Trophoblast cell (in vitro differentiated cells and primary cell): ENCODE measurements around the gene ATP5MC2.

Experiments used
- DNase-seq, 2 donors: peaks; one replicate each; pipeline ENCODE4 v3.0.0-alpha.2; 2016
- H2AFZ ChIP-seq: 2 replicates; pipeline ENCODE4 v1.6.1; 2013; ENCODE audit warnings: low read length, moderate library complexity, mild to moderate bottlenecking; ENCODE audit not compliant: insufficient read depth, poor library complexity
- H2AK5ac ChIP-seq: 2 replicates; pipeline ENCODE4 v1.6.1; 2013; ENCODE audit warnings: mild to moderate bottlenecking, low read length
- H2BK120ac ChIP-seq: 2 replicates; pipeline ENCODE4 v1.6.1; 2013; ENCODE audit warnings: low read length, mild to moderate bottlenecking, moderate library complexity; ENCODE audit not compliant: insufficient read depth, poor library complexity
- H2BK12ac ChIP-seq: 2 replicates; pipeline ENCODE4 v1.6.1; 2013; ENCODE audit warnings: mild to moderate bottlenecking, low read length, moderate library complexity
- H2BK5ac ChIP-seq: 2 replicates; pipeline ENCODE4 v1.6.1; 2013; ENCODE audit warnings: low read length, low read depth, moderate library complexity, mild to moderate bottlenecking; ENCODE audit not compliant: poor library complexity
- H3K14ac ChIP-seq: 2 replicates; pipeline ENCODE4 v1.6.1; 2013; ENCODE audit warnings: mild to moderate bottlenecking, low read length
- H3K18ac ChIP-seq: 2 replicates; pipeline ENCODE4 v1.6.1; 2013; ENCODE audit warnings: mild to moderate bottlenecking, low read length
- H3K23ac ChIP-seq: 2 replicates; pipeline ENCODE4 v1.6.1; 2013; ENCODE audit warnings: low read length
- H3K27ac ChIP-seq: 2 replicates; pipeline ENCODE4 v1.5.1; 2013; ENCODE audit warnings: low read depth, mild to moderate bottlenecking, inconsistent platforms, low read length, moderate library complexity
- H3K27me3 ChIP-seq: 2 replicates; pipeline ENCODE4 v1.6.1; 2013; ENCODE audit warnings: inconsistent platforms, mild to moderate bottlenecking, low read length, moderate library complexity; ENCODE audit not compliant: insufficient read depth
- H3K36me3 ChIP-seq, 2 experiments: 1 replicate in 1 of 2; 2 replicates in 1 of 2; pipeline ENCODE4 v1.6.1; 2013; ENCODE audit warnings: low read length in 2 of 2, mild to moderate bottlenecking in 2 of 2, moderate library complexity in 1 of 2; ENCODE audit not compliant: insufficient read depth in 2 of 2, control insufficient read depth in 1 of 2
- H3K4ac ChIP-seq: 2 replicates; pipeline ENCODE4 v1.6.1; 2013; ENCODE audit warnings: low read depth, mild to moderate bottlenecking, low read length, moderate library complexity
- H3K4me1 ChIP-seq, 2 experiments: 1 replicate in 1 of 2; 2 replicates in 1 of 2; pipeline ENCODE4 v1.6.1; 2013; ENCODE audit warnings: low read length in 2 of 2, mild to moderate bottlenecking in 2 of 2, moderate library complexity in 1 of 2; ENCODE audit not compliant: insufficient read depth in 2 of 2, control insufficient read depth in 1 of 2
- H3K4me2 ChIP-seq: 2 replicates; pipeline ENCODE4 v1.6.1; 2013; ENCODE audit warnings: inconsistent platforms, mild to moderate bottlenecking, low read length, moderate library complexity
- H3K4me3 ChIP-seq: 2 replicates; pipeline ENCODE4 v1.5.1; 2013; ENCODE audit warnings: mild to moderate bottlenecking, low read depth, low read length, inconsistent platforms
- H3K79me1 ChIP-seq: one replicate; pipeline ENCODE4 v1.6.1; 2013; ENCODE audit warnings: low read length
- H3K79me2 ChIP-seq: 2 replicates; pipeline ENCODE4 v1.6.1; 2013; ENCODE audit warnings: low read length, mild to moderate bottlenecking; ENCODE audit not compliant: control insufficient read depth, insufficient read depth, poor library complexity
- H3K9ac ChIP-seq: 2 replicates; pipeline ENCODE4 v1.6.1; 2013; ENCODE audit warnings: mild to moderate bottlenecking, low read length
- H3K9me3 ChIP-seq: 2 replicates; pipeline ENCODE4 v1.6.1; 2013; ENCODE audit warnings: low read depth, mild to moderate bottlenecking, control low read depth, inconsistent platforms, low read length; ENCODE audit not compliant: insufficient read depth
- H4K12ac ChIP-seq: 2 replicates; pipeline ENCODE4 v1.6.1; 2013; ENCODE audit warnings: low read depth, mild to moderate bottlenecking, low read length, moderate library complexity
- H4K8ac ChIP-seq: 2 replicates; pipeline ENCODE4 v1.6.1; 2013; ENCODE audit warnings: low read depth, mild to moderate bottlenecking, low read length, moderate library complexity
- H4K91ac ChIP-seq: one replicate; pipeline ENCODE4 v1.6.1; 2013; ENCODE audit warnings: low read depth, mild to moderate bottlenecking, low read length, moderate library complexity
- WGBS: extraction: QIAGEN DNeasy Blood & Tissue Kit; methylation state at CpG from one replicate; pipeline ENCODE4 v1.1.7; 2013; ENCODE audit warnings: missing lambda C conversion rate; ENCODE audit not compliant: insufficient read length, insufficient coverage; ENCODE audit errors: extremely low coverage; 5-methylcytosine and 5-hydroxymethylcytosine counted together

ATP5MC2 gene

DNA sequence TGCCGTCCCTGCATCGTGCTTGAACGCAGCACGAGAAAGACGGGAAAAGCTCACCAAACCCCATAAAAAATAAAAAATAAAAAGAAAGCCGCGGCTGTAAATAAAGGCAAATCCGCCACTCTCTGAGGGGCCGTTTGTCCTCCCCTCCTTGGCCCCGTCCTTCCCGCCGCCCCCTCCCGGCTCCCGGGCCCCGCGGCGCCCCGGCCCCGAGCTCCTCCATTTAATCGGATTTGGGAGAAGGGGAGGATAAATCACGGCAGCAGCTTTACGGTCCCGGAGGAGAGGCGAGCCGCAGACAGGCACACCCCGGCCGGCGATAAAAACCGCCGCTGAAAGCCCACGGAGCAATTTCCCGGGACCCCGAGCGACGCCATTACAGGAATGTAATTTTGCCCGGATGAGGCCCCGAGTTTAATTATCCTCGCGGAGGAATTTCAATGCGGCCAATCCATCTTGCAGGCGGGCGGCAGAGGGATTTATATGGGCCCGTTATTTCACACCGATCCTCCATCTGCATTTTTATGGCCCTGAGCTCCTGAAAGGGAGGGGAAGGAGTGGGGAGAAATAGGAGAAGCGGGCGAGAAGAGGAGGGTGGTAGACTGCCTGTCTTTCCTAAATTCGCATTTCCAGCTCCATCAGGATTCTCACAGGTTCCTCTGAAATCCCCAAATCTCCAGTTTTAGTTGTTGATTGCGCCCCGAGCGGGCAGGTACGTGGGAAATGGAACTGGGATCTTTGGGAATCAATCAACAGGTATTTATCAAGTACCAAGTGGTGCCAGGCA lies 1.3 kb upstream of the ATP5MC2 start:
- Histone ChIP-seq H2BK12ac (no peak overlapping the region), H3K14ac (peak overlapping the region; percentile 77), H4K8ac (peak overlapping the region; percentile 97), H4K91ac (peak overlapping the region; percentile 29), H3K79me2 (peaks cover 4% of the 10 kb centered on the region), H4K12ac (peak overlapping the region; percentile 76), H2BK5ac (no peak overlapping the region), H3K4me3 (peak overlapping the region; percentile 64), H3K4me1 (peaks cover 6 to 12% of the 10 kb centered on the region in 2 experiments), H3K9me3 (no peaks in the 10 kb centered on the region), H2AFZ (peak overlapping the region; percentile 76), H3K4ac (peak overlapping the region; percentile 69), H2BK120ac (peak overlapping the region; percentile 36), H2AK5ac (no peak overlapping the region), H3K27ac (no peak overlapping the region), H3K18ac (no peak overlapping the region), H3K79me1 (peaks cover 16% of the 10 kb centered on the region), H3K36me3 (peaks cover 3 to 4% of the 10 kb centered on the region in 2 experiments), H3K27me3 (no peaks in the 10 kb centered on the region), H3K23ac (no peak overlapping the region), H3K4me2 (peak overlapping the region; percentile 71), H3K9ac (peak overlapping the region; percentile 36)
- no peak for DNase-seq
- WGBS = no CpG with 5 or more reads among the region's 51 CpGs

- H3K27me3 ChIP-seq = no peaks in the 10 kb centered on the region
- no peak overlapping the region for H3K18ac ChIP-seq
- no peak overlapping the region for H3K27ac ChIP-seq
- peaks cover 16% of the 10 kb centered on the region for H3K79me1 ChIP-seq
- H2AK5ac ChIP-seq = no peak overlapping the region
- no peak overlapping the region for H2BK12ac ChIP-seq
- no peak for DNase-seq
- peak overlapping the region; percentile 71 for H3K4me2 ChIP-seq
- no CpG with 5 or more reads among the region's 15 CpGs for WGBS
- H3K79me2 ChIP-seq = peaks cover 4% of the 10 kb centered on the region
- H3K36me3 ChIP-seq = peaks cover 5 to 6% of the 10 kb centered on the region in 2 experiments
- no peak overlapping the region for H2BK5ac ChIP-seq
- no peak overlapping the region for H3K23ac ChIP-seq
- peak overlapping the region; percentile 76 for H4K12ac ChIP-seq
- H4K8ac ChIP-seq = peak overlapping the region; percentile 97
- H2AFZ ChIP-seq = peak overlapping the region; percentile 76
- H3K4me3 ChIP-seq = no peak overlapping the region
- H2BK120ac ChIP-seq = peak overlapping the region; percentile 36
- peak overlapping the region; percentile 36 for H3K9ac ChIP-seq
- peaks cover 6 to 12% of the 10 kb centered on the region in 2 experiments for H3K4me1 ChIP-seq
- peak overlapping the region; percentile 69 for H3K4ac ChIP-seq
- no peaks in the 10 kb centered on the region for H3K9me3 ChIP-seq
- peak overlapping the region; percentile 29 for H4K91ac ChIP-seq
- H3K14ac ChIP-seq = peak overlapping the region; percentile 77
These were observed 753 bp upstream of the ATP5MC2 start for GRCh38 chr12:53676656-53677015.

GRCh38 chr12:53674977-53675700 lies 744 bp downstream of the ATP5MC2 start:
- Histone ChIP-seq H3K14ac (peak overlapping the region; percentile 71), H3K27ac (peak overlapping the region; percentile 43), H3K9me3 (no peaks in the 10 kb centered on the region), H3K79me2 (peaks cover 4% of the 10 kb centered on the region), H3K4me1 (peaks cover 6 to 12% of the 10 kb centered on the region in 2 experiments), H2BK5ac (no peak overlapping the region), H2BK120ac (no peak overlapping the region), H3K9ac (peak overlapping the region; percentile 15), H3K23ac (no peak overlapping the region), H2BK12ac (no peak overlapping the region), H3K18ac (peak overlapping the region; percentile 50), H4K12ac (peak overlapping the region; percentile 39), H4K91ac (peak overlapping the region; percentile 48), H4K8ac (peak overlapping the region; percentile 88), H2AFZ (peak overlapping the region; percentile 27), H2AK5ac (peak overlapping the region; percentile 31), H3K4me3 (peak overlapping the region; percentile 78), H3K4me2 (peak overlapping the region; percentile 74), H3K27me3 (no peaks in the 10 kb centered on the region), H3K4ac (peak overlapping the region; percentile 27), H3K79me1 (peaks cover 16% of the 10 kb centered on the region), H3K36me3 (peaks cover 5 to 10% of the 10 kb centered on the region in 2 experiments)
- no peak for DNase-seq
- no CpG with 5 or more reads among the region's 8 CpGs for WGBS

GRCh38 chr12:53670971-53671370 lies 4.9 kb downstream of the ATP5MC2 start:
- H2BK5ac ChIP-seq = no peak overlapping the region
- no peak overlapping the region for H3K23ac ChIP-seq
- no peaks in the 10 kb centered on the region for H3K9me3 ChIP-seq
- H2AK5ac ChIP-seq = no peak overlapping the region
- H3K4me1 ChIP-seq = peaks cover 3 to 6% of the 10 kb centered on the region in 2 experiments
- H3K79me2 ChIP-seq = peaks cover 4% of the 10 kb centered on the region
- H3K18ac ChIP-seq = no peak overlapping the region
- H3K4me2 ChIP-seq = no peak overlapping the region
- H3K36me3 ChIP-seq = peaks cover 30% of the 10 kb centered on the region in 2 experiments
- no peak overlapping the region for H2BK120ac ChIP-seq
- H3K14ac ChIP-seq = no peak overlapping the region
- no peak overlapping the region for H2BK12ac ChIP-seq
- no peak overlapping the region for H2AFZ ChIP-seq
- H3K4me3 ChIP-seq = no peak overlapping the region
- H3K27me3 ChIP-seq = no peaks in the 10 kb centered on the region
- no peak overlapping the region for H4K12ac ChIP-seq
- no peak overlapping the region for H3K9ac ChIP-seq
- H3K4ac ChIP-seq = no peak overlapping the region
- no peak overlapping the region for H4K91ac ChIP-seq
- H4K8ac ChIP-seq = no peak overlapping the region
- peaks cover 6% of the 10 kb centered on the region for H3K79me1 ChIP-seq
- DNase-seq = no peak
- no peak overlapping the region for H3K27ac ChIP-seq
